ENCODE results near the gene EPS15.
"Not testable (repeated sequence)": the region's sequence is repeated elsewhere in the genome, so short reads cannot be mapped to it uniquely, and the experiment has no call there.

Gene EPS15

GRCh38 chr1:51519048-51519864, at the start of gene EPS15:
Gene EPS15, minus strand, starts transcription at chr1:51519266. Its CDS starts 35 bp downstream, at chr1:51519231.
- no peak for FAIRE-seq

- no peak for FAIRE-seq
Observed at GRCh38 chr1:51568231-51568935, 49.3 kb upstream of the EPS15 start.

GRCh38 chr1:51567653-51568052, 48.6 kb upstream of the EPS15 start:
- FAIRE-seq: no peak

- FAIRE-seq: no peak
Observed at GRCh38 chr1:51566260-51566659, 47.2 kb upstream of the EPS15 start.

GRCh38 chr1:51565009-51565408, 45.9 kb upstream of the EPS15 start:
- FAIRE-seq: no peak

GRCh38 chr1:51564124-51564523, 45.1 kb upstream of the EPS15 start:
- FAIRE-seq: no peak

GRCh38 chr1:51561702-51562101, 42.6 kb upstream of the EPS15 start:
- FAIRE-seq: no peak

GRCh38 chr1:51560895-51561294, 41.8 kb upstream of the EPS15 start:
- not testable (repeated sequence) for FAIRE-seq

GRCh38 chr1:51560034-51560433, 41.0 kb upstream of the EPS15 start:
- FAIRE-seq: no peak

- FAIRE-seq: no peak
Observed at GRCh38 chr1:51559501-51559900, 40.4 kb upstream of the EPS15 start.

GRCh38 chr1:51559064-51559500, 40.0 kb upstream of the EPS15 start:
- no peak for FAIRE-seq

GRCh38 chr1:51558375-51558924, 39.4 kb upstream of the EPS15 start:
- no peak for FAIRE-seq

- no peak for FAIRE-seq
Observed at GRCh38 chr1:51557168-51557567, 38.1 kb upstream of the EPS15 start.

- no peak for FAIRE-seq
Observed at GRCh38 chr1:51555866-51556619, 37.0 kb upstream of the EPS15 start.

- FAIRE-seq: no peak
Observed at GRCh38 chr1:51553911-51554310, 34.8 kb upstream of the EPS15 start.

- no peak for FAIRE-seq
Observed at GRCh38 chr1:51552929-51553807, 34.1 kb upstream of the EPS15 start.

GRCh38 chr1:51551848-51552296, 32.8 kb upstream of the EPS15 start:
- FAIRE-seq: no peak

- FAIRE-seq: no peak
Observed at GRCh38 chr1:51551081-51551480, 32.0 kb upstream of the EPS15 start.

- FAIRE-seq: no peak
Observed at GRCh38 chr1:51549901-51550300, 30.8 kb upstream of the EPS15 start.

GRCh38 chr1:51549016-51549619, 30.1 kb upstream of the EPS15 start:
- FAIRE-seq: no peak

- FAIRE-seq: no peak
Observed at GRCh38 chr1:51543858-51544257, 24.8 kb upstream of the EPS15 start.

Data from A204.1 (cell line).